Activated naive CD8-positive, alpha-beta T cell treated with anti-CD3 and anti-CD28 coated beads, Interleukin-2, amount 10 ng/mL, durations not matched to agents 7 days and 5 days (primary cell): Measurements from ENCODE around the gene CBX1. TPM values are rescaled to one million over a fixed set of nuclear protein-coding genes. Genes with fewer than 3 reads are reported as not detected.
"Not testable (repeated sequence)": the region's sequence is repeated elsewhere in the genome, so short reads cannot be mapped to it uniquely, and the experiment has no call there.

Source experiments
- ATAC-seq: fragments of 150-1000 bp; cut with Tn5 transposase; one replicate; pipeline ENCODE4 v1.10.0; 2021; ENCODE audit warnings: low read depth, moderate library complexity
- POLR2A ChIA-PET: fragments of 350-600 bp; sonication (Branson Sonifier 250); formaldehyde crosslinking; loops from one replicate; lab custom pipeline; 2021; ENCODE audit warnings: antibody characterized with exemption; lab: Charles Lee
- DNase-seq: peaks from one replicate; pipeline ENCODE4 v3.0.0; 2021
- H3K27ac Mint-ChIP-seq: one replicate; pipeline ENCODE4 v1.8.0; 2022; ENCODE audit warnings: mild to moderate bottlenecking, mixed read lengths
- H3K27me3 Mint-ChIP-seq: one replicate; pipeline ENCODE4 v1.8.0; 2022; ENCODE audit warnings: mild to moderate bottlenecking, moderate library complexity, mixed read lengths
- H3K36me3 Mint-ChIP-seq: one replicate; pipeline ENCODE4 v1.8.0; 2021; ENCODE audit warnings: mild to moderate bottlenecking, mixed read lengths
- H3K4me1 Mint-ChIP-seq: one replicate; pipeline ENCODE4 v1.8.0; 2021; ENCODE audit warnings: mixed read lengths
- H3K4me3 Mint-ChIP-seq: one replicate; pipeline ENCODE4 v1.8.0; 2022; ENCODE audit warnings: mild to moderate bottlenecking, moderate library complexity, mixed read lengths
- H3K9me3 Mint-ChIP-seq: one replicate; pipeline ENCODE4 v1.8.0; 2021; ENCODE audit warnings: mixed read lengths
- total RNA-seq, 2 experiments: library from RNA; stranded (reverse); gene quantifications; one replicate each; pipeline ENCODE4 v1.2.3, GENCODE V29; 2021

CBX1 gene
- total RNA-seq, 2 experiments from 2014 or later = 55.1 to 56.0 TPM

DNA sequence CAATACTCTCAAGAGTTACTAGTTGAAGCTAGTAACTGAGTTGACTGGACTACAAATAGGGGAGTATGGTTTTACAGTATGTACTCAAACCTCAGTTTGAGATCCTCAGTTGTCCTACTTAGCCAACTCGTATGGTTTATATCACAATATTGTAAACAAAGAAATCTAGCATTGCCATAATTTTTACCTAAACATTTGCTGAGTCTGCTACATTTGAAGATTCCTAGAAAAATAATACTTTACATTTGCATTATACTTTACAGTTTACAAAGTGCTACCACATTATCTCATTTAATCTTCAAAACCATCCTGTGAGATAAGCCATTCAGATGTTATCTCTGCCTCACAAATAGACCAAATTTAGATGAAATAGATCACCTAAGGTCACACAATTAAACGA is 16.3 kb downstream of the CBX1 start:
- no peak overlapping the region for H3K27ac Mint-ChIP-seq
- H3K36me3 Mint-ChIP-seq = no peaks in the 10 kb centered on the region
- H3K4me3 Mint-ChIP-seq = no peak overlapping the region
- POLR2A ChIA-PET = interaction anchor here (0.7 to 1.4 kb wide), 2 partner anchors 28 to 40 kb away, joined by 3 read pairs; no protein-coding TSS in a partner anchor
- H3K27me3 Mint-ChIP-seq = no peaks in the 10 kb centered on the region
- peaks cover 6% of the 10 kb centered on the region for H3K4me1 Mint-ChIP-seq
- ATAC-seq (no peak), DNase-seq (no peak)
- no peaks in the 10 kb centered on the region for H3K9me3 Mint-ChIP-seq

DNA sequence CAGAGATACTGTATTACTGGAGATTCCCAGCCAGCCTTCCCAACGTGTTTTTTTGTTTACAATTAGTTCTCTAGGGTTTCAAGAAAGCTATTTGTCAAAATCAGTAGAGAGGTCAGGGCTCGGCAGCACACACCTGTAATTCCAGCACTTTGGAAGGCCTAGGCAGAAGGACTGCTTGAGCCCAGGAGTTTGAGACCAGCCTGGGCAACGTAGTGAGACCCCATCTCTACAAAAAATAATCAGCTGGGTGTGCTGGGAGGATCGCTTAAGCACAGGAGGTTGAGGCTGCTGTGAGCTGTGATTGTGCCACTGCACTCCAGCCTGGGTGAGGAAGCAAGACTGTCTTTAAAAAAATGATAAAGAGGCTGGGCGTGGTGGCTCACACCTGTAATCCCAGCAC is 19.4 kb downstream of the CBX1 start:
- POLR2A ChIA-PET = interaction anchor here (0.6 to 1.7 kb wide), 5 partner anchors 8 to 628 kb away, joined by 3 to 5 read pairs (median 3); no protein-coding TSS in a partner anchor
- peaks cover 6% of the 10 kb centered on the region for H3K4me1 Mint-ChIP-seq
- peaks cover under 1% of the 10 kb centered on the region for H3K36me3 Mint-ChIP-seq
- DNase-seq (no peak), ATAC-seq (no peak)
- H3K27ac Mint-ChIP-seq = no peak overlapping the region
- no peaks in the 10 kb centered on the region for H3K27me3 Mint-ChIP-seq
- no peaks in the 10 kb centered on the region for H3K9me3 Mint-ChIP-seq
- no peak overlapping the region for H3K4me3 Mint-ChIP-seq

DNA sequence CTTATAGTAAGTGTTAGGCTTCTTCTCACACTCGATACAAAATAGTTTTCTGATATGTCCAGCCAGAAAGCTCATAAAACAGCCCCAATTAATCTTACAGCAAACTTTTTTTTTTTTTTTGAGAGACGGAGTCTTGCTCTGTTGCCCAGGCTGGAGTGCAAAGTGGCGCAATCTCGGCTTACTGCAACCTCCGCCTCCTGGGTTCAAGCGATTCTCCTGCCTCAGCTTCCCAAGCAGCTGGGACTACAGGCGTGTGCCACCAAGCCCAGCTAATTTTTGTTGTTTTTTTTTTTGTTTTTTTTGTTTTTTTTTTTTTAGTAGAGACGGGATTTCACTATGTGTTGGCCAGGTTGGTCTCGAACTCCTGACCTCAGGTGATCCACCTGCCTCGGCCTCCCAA is 24.1 kb downstream of the CBX1 start:
- POLR2A ChIA-PET = interaction anchor here (0.7 kb wide), 1 partner anchor 31 kb away, joined by 3 read pairs; no protein-coding TSS in a partner anchor
- not testable (repeated sequence) for H3K4me3 Mint-ChIP-seq, ATAC-seq, H3K27ac Mint-ChIP-seq, H3K4me1 Mint-ChIP-seq, H3K27me3 Mint-ChIP-seq, H3K36me3 Mint-ChIP-seq, DNase-seq, H3K9me3 Mint-ChIP-seq

- H3K27me3 Mint-ChIP-seq = no peaks in the 10 kb centered on the region
Observed at GRCh38 chr17:48074322-48075081, 26.8 kb downstream of the CBX1 start.

DNA sequence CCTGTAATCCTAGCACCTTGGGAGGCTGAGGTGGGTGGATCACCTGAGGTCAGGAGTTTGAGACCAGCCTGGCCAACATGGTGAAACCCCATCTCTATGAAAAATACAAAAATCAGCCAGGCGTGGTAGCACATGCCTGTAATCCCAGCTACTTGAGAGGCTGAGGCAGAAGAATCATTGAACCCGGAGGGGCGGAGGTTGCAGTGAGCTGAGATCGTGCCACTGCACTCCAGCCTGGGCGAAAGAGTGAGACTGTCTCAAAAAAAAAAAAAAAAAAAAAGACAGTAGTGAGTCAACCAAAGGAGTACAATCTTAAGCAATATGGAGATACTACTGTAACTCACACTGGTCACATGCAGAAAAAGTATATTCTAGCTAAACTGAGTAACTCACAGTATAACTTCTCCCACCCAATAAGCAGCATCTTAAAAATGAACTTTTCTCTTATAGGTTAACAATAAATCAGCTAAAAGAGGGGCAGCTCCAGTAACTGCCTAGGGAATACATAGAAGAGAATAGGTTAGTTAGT is 27.6 kb downstream of the CBX1 start:
- H3K36me3 Mint-ChIP-seq, H3K9me3 Mint-ChIP-seq, ATAC-seq, H3K4me1 Mint-ChIP-seq, H3K27me3 Mint-ChIP-seq, H3K4me3 Mint-ChIP-seq, DNase-seq, H3K27ac Mint-ChIP-seq: not testable (repeated sequence)
- POLR2A ChIA-PET = interaction anchor here (1.0 to 1.9 kb wide), 4 partner anchors 18 to 103 kb away, joined by 3 to 6 read pairs (median 4); partner anchors contain the start of gene CDK5RAP3

More at GRCh38 chr17:48074322-48075081, 26.8 kb downstream of the CBX1 start:
- no peaks in the 10 kb centered on the region for H3K9me3 Mint-ChIP-seq
- H3K36me3 Mint-ChIP-seq = peaks cover 4% of the 10 kb centered on the region
- no peak overlapping the region for H3K27ac Mint-ChIP-seq
- no peak overlapping the region for H3K4me3 Mint-ChIP-seq
- POLR2A ChIA-PET = interaction anchor here (1.2 to 1.9 kb wide), 3 partner anchors 47 to 104 kb away, joined by 3 to 6 read pairs (median 4); partner anchors contain the start of gene CDK5RAP3
- no peaks in the 10 kb centered on the region for H3K4me1 Mint-ChIP-seq
- DNase-seq = peak; percentile 50
- ATAC-seq = peak; percentile 65

- not testable (repeated sequence) for DNase-seq, H3K4me1 Mint-ChIP-seq, H3K36me3 Mint-ChIP-seq, H3K27me3 Mint-ChIP-seq, ATAC-seq, H3K9me3 Mint-ChIP-seq, H3K4me3 Mint-ChIP-seq, H3K27ac Mint-ChIP-seq
- POLR2A ChIA-PET = interaction anchor here (1.9 kb wide), 1 partner anchor 46 kb away, joined by 6 read pairs; no protein-coding TSS in a partner anchor
Observed at GRCh38 chr17:48072811-48073210, 28.5 kb downstream of the CBX1 start.

DNA sequence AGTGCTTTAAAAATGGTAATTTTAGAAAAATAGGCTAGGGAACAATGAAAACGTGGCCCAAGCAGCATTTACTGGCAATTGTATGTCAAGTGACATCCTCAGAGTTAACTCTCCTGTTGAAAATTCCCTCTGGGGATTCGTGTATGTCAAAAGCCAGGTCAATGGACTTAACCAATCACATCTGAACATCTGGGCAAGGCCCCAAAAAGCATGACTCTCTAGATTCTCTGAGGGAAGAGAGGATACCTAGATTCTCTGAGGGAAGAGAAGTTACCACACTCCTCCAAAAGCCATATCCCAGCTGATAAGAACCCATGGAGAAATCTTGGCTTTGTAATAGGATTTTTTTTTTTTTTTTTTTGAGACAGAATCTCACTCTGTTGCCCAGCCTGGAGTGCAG is 29.6 kb downstream of the CBX1 start:
- DNase-seq (no peak), ATAC-seq (no peak)
- Mint-ChIP-seq H3K4me3 (no peak overlapping the region), H3K36me3 (peaks cover 2% of the 10 kb centered on the region), H3K4me1 (no peaks in the 10 kb centered on the region), H3K27me3 (no peaks in the 10 kb centered on the region), H3K27ac (no peak overlapping the region), H3K9me3 (no peaks in the 10 kb centered on the region)
- POLR2A ChIA-PET = interaction anchor here (0.7 kb wide), 1 partner anchor 60 kb away, joined by 5 read pairs; no protein-coding TSS in a partner anchor

DNA sequence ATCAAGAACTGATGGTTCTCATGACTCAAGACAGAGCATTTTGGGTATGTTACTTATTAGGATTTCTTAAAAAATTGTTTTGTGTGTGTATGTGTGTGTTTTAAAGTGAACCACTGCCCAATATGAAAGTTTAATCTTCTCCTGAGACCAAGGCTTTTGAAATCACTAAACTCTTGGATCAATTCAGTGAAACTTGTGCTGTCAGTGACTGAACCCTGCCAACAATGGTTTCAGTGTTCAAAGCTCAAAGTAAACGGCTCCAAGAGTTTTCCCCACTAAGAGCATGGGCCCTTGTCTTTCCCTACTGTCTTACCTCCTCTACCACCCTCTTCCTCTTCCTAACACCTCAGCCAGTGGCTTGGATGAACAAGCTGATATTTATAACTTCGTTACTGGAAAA is 31.1 kb downstream of the CBX1 start:
- H3K4me3 Mint-ChIP-seq = no peak overlapping the region
- no peaks in the 10 kb centered on the region for H3K9me3 Mint-ChIP-seq
- H3K27ac Mint-ChIP-seq = no peak overlapping the region
- no peaks in the 10 kb centered on the region for H3K4me1 Mint-ChIP-seq
- ATAC-seq = no peak
- no peaks in the 10 kb centered on the region for H3K27me3 Mint-ChIP-seq
- peaks cover 3% of the 10 kb centered on the region for H3K36me3 Mint-ChIP-seq
- no peak for DNase-seq
- POLR2A ChIA-PET = no interaction called here

GRCh38 chr17:48068491-48068961 is 32.8 kb downstream of the CBX1 start:
- Mint-ChIP-seq H3K4me3 (no peak overlapping the region), H3K27ac (no peak overlapping the region), H3K4me1 (peaks cover 1% of the 10 kb centered on the region), H3K36me3 (peaks cover 6% of the 10 kb centered on the region), H3K27me3 (no peaks in the 10 kb centered on the region), H3K9me3 (no peaks in the 10 kb centered on the region)
- POLR2A ChIA-PET = interaction anchor here (0.8 kb wide), 2 partner anchors 10 to 19 kb away, joined by 3 read pairs; no protein-coding TSS in a partner anchor
- ATAC-seq (no peak), DNase-seq (no peak)

- H3K36me3 Mint-ChIP-seq, H3K27me3 Mint-ChIP-seq, H3K4me3 Mint-ChIP-seq, H3K4me1 Mint-ChIP-seq, H3K27ac Mint-ChIP-seq, ATAC-seq, H3K9me3 Mint-ChIP-seq, DNase-seq: not testable (repeated sequence)
- POLR2A ChIA-PET = interaction anchor here (0.8 to 2.7 kb wide), 2 partner anchors 9 to 19 kb away, joined by 3 to 8 read pairs; partner anchors contain the start of gene NFE2L1
Observed at GRCh38 chr17:48067808-48068207, 33.5 kb downstream of the CBX1 start.

DNA sequence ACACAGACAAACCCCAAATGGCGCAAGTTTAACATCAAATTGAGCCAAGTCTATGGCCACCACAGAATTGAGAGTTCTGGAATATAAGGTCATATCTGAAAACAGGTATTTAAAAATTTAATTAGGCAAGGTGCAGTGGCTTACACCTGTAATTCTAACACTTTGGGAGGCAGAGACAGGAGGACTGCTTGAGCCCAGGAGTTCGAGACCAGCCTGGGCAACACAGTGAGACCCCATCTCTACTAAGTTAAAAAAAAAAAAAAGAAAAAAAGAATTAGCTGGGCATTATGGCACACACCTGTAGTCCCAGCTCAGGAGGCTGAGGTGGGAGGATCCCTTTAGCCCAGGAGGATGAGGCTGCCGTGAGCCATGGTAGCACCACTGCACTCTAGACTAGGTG is 34.0 kb downstream of the CBX1 start:
- POLR2A ChIA-PET = interaction anchor here (2.7 kb wide), 1 partner anchor 19 kb away, joined by 8 read pairs; the partner anchor contains the start of gene NFE2L1

DNA sequence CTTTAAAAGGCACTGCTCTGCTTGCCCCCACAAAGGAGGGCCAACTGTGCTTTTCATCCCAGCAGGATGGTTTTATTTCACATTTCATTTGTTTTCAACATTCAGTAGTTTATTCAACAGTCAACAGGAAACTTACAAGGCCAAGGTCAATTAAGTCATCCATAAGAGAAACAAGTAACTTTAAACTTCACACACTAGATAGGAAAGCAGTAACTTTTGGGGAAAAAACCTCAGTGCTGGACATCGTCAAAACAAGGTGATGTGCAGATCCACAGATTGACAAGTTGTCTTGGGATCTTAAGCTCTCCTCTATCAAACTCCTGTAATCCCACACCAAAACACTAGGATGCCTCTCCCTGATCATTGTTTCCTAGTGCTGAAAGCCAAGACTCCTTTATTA is 34.6 kb downstream of the CBX1 start:
- H3K9me3 Mint-ChIP-seq = no peaks in the 10 kb centered on the region
- ATAC-seq (no peak), DNase-seq (no peak)
- no peak overlapping the region for H3K4me3 Mint-ChIP-seq
- H3K4me1 Mint-ChIP-seq = peaks cover 1% of the 10 kb centered on the region
- no peaks in the 10 kb centered on the region for H3K27me3 Mint-ChIP-seq
- H3K27ac Mint-ChIP-seq = peak overlapping the region; percentile 23
- peaks cover 7% of the 10 kb centered on the region for H3K36me3 Mint-ChIP-seq
- POLR2A ChIA-PET = interaction anchor here (2.7 kb wide), 1 partner anchor 18 kb away, joined by 8 read pairs; the partner anchor contains the start of gene NFE2L1

More for the DNA sequence above, 34.0 kb downstream of the CBX1 start:
- Mint-ChIP-seq H3K9me3 (no peaks in the 10 kb centered on the region), H3K36me3 (peaks cover 8% of the 10 kb centered on the region), H3K4me3 (no peak overlapping the region), H3K27me3 (no peaks in the 10 kb centered on the region), H3K4me1 (peaks cover 1% of the 10 kb centered on the region), H3K27ac (no peak overlapping the region)
- ATAC-seq (no peak), DNase-seq (no peak)

- DNase-seq (no peak), ATAC-seq (no peak)
- Mint-ChIP-seq H3K4me1 (peaks cover 3% of the 10 kb centered on the region), H3K27ac (no peak overlapping the region), H3K4me3 (no peak overlapping the region), H3K36me3 (peaks cover 6% of the 10 kb centered on the region), H3K27me3 (no peaks in the 10 kb centered on the region), H3K9me3 (no peaks in the 10 kb centered on the region)
- POLR2A ChIA-PET = interaction anchor here (2.7 kb wide), 1 partner anchor 18 kb away, joined by 8 read pairs; the partner anchor contains the start of gene NFE2L1
Observed at GRCh38 chr17:48066192-48066591, 35.1 kb downstream of the CBX1 start.
